ENCODE data around the gene TRIM68. TPM values are rescaled to one million over a fixed set of nuclear protein-coding genes. Genes with fewer than 3 reads are reported as not detected.

TRIM68 gene
- total RNA-seq, 2 donors from 2014 or later = 7.5 to 9.6 TPM

- H3K36me3 ChIP-seq = no peaks in the 10 kb centered on the region
- H3K4me3 ChIP-seq = peak within 1 kb of the TSS in 1 of 2 donors; percentile 28
- no peaks in the 10 kb centered on the region for H3K9me3 ChIP-seq
- TF ChIP-seq CTCF (IDR thresholded peaks at IDR 0.05) = no peak
- peaks cover 0 to 51% of the 10 kb centered on the region in 2 donors for H3K4me1 ChIP-seq
- DNase-seq (ENCODE audit: low spot score) = no peak
- no peaks in the 10 kb centered on the region for H3K27me3 ChIP-seq
- peak within 1 kb of the TSS; percentile 40 to 42 for H3K27ac ChIP-seq
These were observed 35.7 kb upstream of the TRIM68 start, which contains the start of gene OR51E1 for GRCh38 chr11:4643682-4644081. TSS of gene OR51E1 (plus strand) at chr11:4643982. CDS start at chr11:4652527, 8,545 bp downstream.

GRCh38 chr11:4643076-4643475 is 35.0 kb upstream of the TRIM68 start:
- Histone ChIP-seq H3K4me3 (no peak overlapping the region), H3K9me3 (no peaks in the 10 kb centered on the region), H3K4me1 (peaks cover 0 to 49% of the 10 kb centered on the region in 2 donors), H3K27ac (peak overlapping the region; percentile 40 to 42), H3K27me3 (no peaks in the 10 kb centered on the region), H3K36me3 (no peaks in the 10 kb centered on the region)
- no peak for TF ChIP-seq CTCF (IDR thresholded peaks at IDR 0.05)
- DNase-seq (ENCODE audit: low spot score) = no peak

- H3K4me1 ChIP-seq = peaks cover 0 to 44% of the 10 kb centered on the region in 2 donors
- H3K27ac ChIP-seq = no peak overlapping the region
- no peak for DNase-seq (ENCODE audit: low spot score)
- H3K4me3 ChIP-seq = no peak overlapping the region
- no peaks in the 10 kb centered on the region for H3K27me3 ChIP-seq
- no peaks in the 10 kb centered on the region for H3K9me3 ChIP-seq
- no peak for TF ChIP-seq CTCF (IDR thresholded peaks at IDR 0.05)
- no peaks in the 10 kb centered on the region for H3K36me3 ChIP-seq
These were observed 34.0 kb upstream of the TRIM68 start for GRCh38 chr11:4642043-4642442.

- no peak for TF ChIP-seq CTCF (IDR thresholded peaks at IDR 0.05)
- H3K4me3 ChIP-seq = no peak overlapping the region
- H3K9me3 ChIP-seq = no peaks in the 10 kb centered on the region
- peaks cover 0 to 44% of the 10 kb centered on the region in 2 donors for H3K4me1 ChIP-seq
- DNase-seq (ENCODE audit: low spot score) = no peak
- no peaks in the 10 kb centered on the region for H3K27me3 ChIP-seq
- no peak overlapping the region for H3K27ac ChIP-seq
- no peaks in the 10 kb centered on the region for H3K36me3 ChIP-seq
These were observed 33.5 kb upstream of the TRIM68 start for GRCh38 chr11:4641501-4641900.

GRCh38 chr11:4639931-4640330 is 31.9 kb upstream of the TRIM68 start:
- peaks cover 0 to 30% of the 10 kb centered on the region in 2 donors for H3K4me1 ChIP-seq
- H3K27me3 ChIP-seq = no peaks in the 10 kb centered on the region
- no peaks in the 10 kb centered on the region for H3K36me3 ChIP-seq
- H3K4me3 ChIP-seq = no peak overlapping the region
- no peaks in the 10 kb centered on the region for H3K9me3 ChIP-seq
- DNase-seq (ENCODE audit: low spot score) = no peak
- TF ChIP-seq CTCF (IDR thresholded peaks at IDR 0.05) = no peak
- H3K27ac ChIP-seq = no peak overlapping the region

- Histone ChIP-seq H3K9me3 (no peaks in the 10 kb centered on the region), H3K27me3 (no peaks in the 10 kb centered on the region), H3K36me3 (no peaks in the 10 kb centered on the region), H3K4me3 (no peak overlapping the region), H3K4me1 (peaks cover 0 to 15% of the 10 kb centered on the region in 2 donors), H3K27ac (no peak overlapping the region)
- TF ChIP-seq CTCF (IDR thresholded peaks at IDR 0.05) = no peak
- no peak for DNase-seq (ENCODE audit: low spot score)
These were observed 29.6 kb upstream of the TRIM68 start for GRCh38 chr11:4637662-4638047.

Measured in right atrium auricular region (tissue), 2 donors.